Panc1 (cell line): ENCODE data around the gene EGFL7. TPM values are rescaled to one million over a fixed set of nuclear protein-coding genes. Genes with fewer than 3 reads are reported as not detected.

Source experiments
- ATAC-seq: fragments of 200-7000 bp; cut with Tn5 transposase; 2 replicates; pipeline ENCODE4 v1.9.1; 2020; ENCODE audit warnings: mild to moderate bottlenecking, moderate library complexity
- BruUV-seq: library from RNA; stranded (reverse); fragments of 400-500 nt; replicated peaks from 2 replicates; lab custom pipeline; 2021; lab: Mats Ljungman, UMichigan
- CTCF ChIA-PET: fragments of 300-600 bp; sonication (Branson Sonifier 250); formaldehyde crosslinking; loops from one replicate; lab custom pipeline; 2022; ENCODE audit warnings: antibody characterized with exemption; lab: Charles Lee
- POLR2A ChIA-PET: fragments of 300-600 bp; sonication (Branson Sonifier 250); formaldehyde crosslinking; loops from one replicate; lab custom pipeline; 2022; ENCODE audit warnings: antibody characterized with exemption; lab: Charles Lee
- DNase-seq: peaks from one replicate; pipeline ENCODE4 v3.0.0-alpha.2; 2010; ENCODE audit warnings: low read depth, low spot score
- H3K27ac ChIP-seq: 2 replicates; pipeline ENCODE4 v1.5.1; 2011; ENCODE audit warnings: mild to moderate bottlenecking, low read length, inconsistent platforms
- H3K27me3 ChIP-seq: fragments of 200-500 bp; sonication (Bioruptor generic); 2 replicates; pipeline ENCODE4 v1.6.0; 2014; ENCODE audit warnings: low read length, inconsistent platforms; ENCODE audit not compliant: control insufficient read depth, insufficient read depth
- H3K36me3 ChIP-seq: fragments of 200-500 bp; sonication (Bioruptor generic); 2 replicates; pipeline ENCODE4 v1.5.1; 2014; ENCODE audit warnings: inconsistent platforms, mild to moderate bottlenecking, low read length, moderate library complexity; ENCODE audit not compliant: control insufficient read depth, insufficient read depth
- H3K4me1 ChIP-seq: 2 replicates; pipeline ENCODE4 v1.5.1; 2011; ENCODE audit warnings: inconsistent platforms, mild to moderate bottlenecking, low read length, moderate library complexity; ENCODE audit not compliant: control insufficient read depth, insufficient read depth
- H3K4me3 ChIP-seq, 2 experiments: 2 replicates each; pipeline ENCODE4 v1.5.1; 2011 to 2012; ENCODE audit warnings: low read depth in 2 of 2, low read length in 2 of 2, mild to moderate bottlenecking in 2 of 2, inconsistent platforms in 1 of 2, moderate library complexity in 1 of 2
- H3K9me3 ChIP-seq: fragments of 200-500 bp; sonication (Bioruptor generic); 2 replicates; pipeline ENCODE4 v1.5.1; 2014; ENCODE audit warnings: low read depth, mild to moderate bottlenecking, inconsistent platforms, low read length, moderate library complexity; ENCODE audit not compliant: control insufficient read depth, insufficient read depth
- POLR2AphosphoS5 ChIP-seq: IDR thresholded peaks from 2 replicates; pipeline ENCODE4 v1.6.1; 2012; ENCODE audit warnings: mild to moderate bottlenecking, low read depth, low read length, moderate library complexity
- SIN3A ChIP-seq: IDR thresholded peaks from 2 replicates; pipeline ENCODE4 v1.6.1; 2012; ENCODE audit warnings: low read depth, mild to moderate bottlenecking, low read length, moderate library complexity, borderline replicate concordance; ENCODE audit not compliant: insufficient read depth
- TCF7L2 ChIP-seq: IDR thresholded peaks from 2 replicates; pipeline ENCODE4 v1.6.1; 2011; ENCODE audit warnings: mild to moderate bottlenecking, low read depth, low read length, inconsistent platforms
- in situ Hi-C: cut with HindIII; loops from 2 replicates; pipeline ENCODE4 v1.10.0; 2016; ENCODE audit warnings: low sequenced_read_pairs, low pct_unique_long_range_greater_than_20kb
- intact Hi-C: fragments of 100-400 bp; cut with micrococcal nuclease; formaldehyde crosslinking; loops from one replicate; pipeline ENCODE4 v1.10.0; 2022; ENCODE audit not compliant: unreplicated experiment
- total RNA-seq: library from RNA; stranded (reverse); gene quantifications from one replicate; pipeline ENCODE4 v1.2.1, GENCODE V29; 2021; ENCODE audit not compliant: unreplicated experiment
- TF ChIP-seq, protein P1 (sequence below): fragments of 450-650 bp; IDR thresholded peaks from 2 replicates; pipeline ENCODE4 v1.5.1; 2017; ENCODE audit warnings: mild to moderate bottlenecking
- TF ChIP-seq, protein P2 (sequence below), 2 experiments: IDR thresholded peaks; 2 replicates each; pipeline ENCODE4 v1.6.1; 2011 to 2012; ENCODE audit warnings: low read depth in 2 of 2, control low read depth in 1 of 2, low read length in 1 of 2, mild to moderate bottlenecking in 1 of 2, moderate library complexity in 1 of 2; ENCODE audit not compliant: insufficient read depth in 1 of 2

EGFL7 gene
- total RNA-seq, 1 experiment from 2014 or later: 42.3 TPM

DNA sequence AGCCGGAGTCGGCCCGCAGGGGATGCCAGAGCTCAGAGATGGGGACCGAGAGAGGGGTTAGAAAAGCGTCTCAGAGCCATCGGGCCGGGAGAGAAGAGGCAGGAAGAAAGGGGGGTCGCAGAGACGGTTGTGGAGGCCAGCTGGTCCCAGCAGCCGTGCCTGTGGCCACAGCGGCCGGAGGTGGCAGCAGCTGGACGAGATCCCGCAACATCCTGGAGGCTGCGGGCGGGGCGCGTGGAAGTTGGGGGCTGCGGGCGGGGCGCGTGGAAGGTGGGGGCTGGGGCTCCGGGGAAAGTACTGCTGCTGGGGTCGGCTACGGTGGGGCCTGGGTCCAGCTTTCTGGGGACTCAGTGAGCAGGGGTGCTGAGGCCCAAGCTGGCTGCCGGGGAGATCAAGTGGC, 34.4 kb upstream of the EGFL7 start:
- intact Hi-C loops: no loop called here
- CTCF ChIA-PET: interaction anchor here (2.7 kb wide), 1 partner anchor 143 kb away, joined by 17 read pairs; no protein-coding TSS in a partner anchor
- in situ Hi-C loops: no loop called here
- Histone ChIP-seq H3K4me1 (peaks cover 16% of the 10 kb centered on the region), H3K9me3 (no peaks in the 10 kb centered on the region), H3K27me3 (no peaks in the 10 kb centered on the region), H3K4me3 (no peak overlapping the region), H3K36me3 (no peaks in the 10 kb centered on the region), H3K27ac (no peak overlapping the region)
- no TSS peak for BruUV-seq
- POLR2A ChIA-PET: no interaction called here
- DNase-seq: no peak
- TF ChIP-seq TCF7L2: no peak
- no peak for TF ChIP-seq SIN3A
- TF ChIP-seq, protein P1, sequence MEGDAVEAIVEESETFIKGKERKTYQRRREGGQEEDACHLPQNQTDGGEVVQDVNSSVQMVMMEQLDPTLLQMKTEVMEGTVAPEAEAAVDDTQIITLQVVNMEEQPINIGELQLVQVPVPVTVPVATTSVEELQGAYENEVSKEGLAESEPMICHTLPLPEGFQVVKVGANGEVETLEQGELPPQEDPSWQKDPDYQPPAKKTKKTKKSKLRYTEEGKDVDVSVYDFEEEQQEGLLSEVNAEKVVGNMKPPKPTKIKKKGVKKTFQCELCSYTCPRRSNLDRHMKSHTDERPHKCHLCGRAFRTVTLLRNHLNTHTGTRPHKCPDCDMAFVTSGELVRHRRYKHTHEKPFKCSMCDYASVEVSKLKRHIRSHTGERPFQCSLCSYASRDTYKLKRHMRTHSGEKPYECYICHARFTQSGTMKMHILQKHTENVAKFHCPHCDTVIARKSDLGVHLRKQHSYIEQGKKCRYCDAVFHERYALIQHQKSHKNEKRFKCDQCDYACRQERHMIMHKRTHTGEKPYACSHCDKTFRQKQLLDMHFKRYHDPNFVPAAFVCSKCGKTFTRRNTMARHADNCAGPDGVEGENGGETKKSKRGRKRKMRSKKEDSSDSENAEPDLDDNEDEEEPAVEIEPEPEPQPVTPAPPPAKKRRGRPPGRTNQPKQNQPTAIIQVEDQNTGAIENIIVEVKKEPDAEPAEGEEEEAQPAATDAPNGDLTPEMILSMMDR: no peak
- TF ChIP-seq, protein P2, sequence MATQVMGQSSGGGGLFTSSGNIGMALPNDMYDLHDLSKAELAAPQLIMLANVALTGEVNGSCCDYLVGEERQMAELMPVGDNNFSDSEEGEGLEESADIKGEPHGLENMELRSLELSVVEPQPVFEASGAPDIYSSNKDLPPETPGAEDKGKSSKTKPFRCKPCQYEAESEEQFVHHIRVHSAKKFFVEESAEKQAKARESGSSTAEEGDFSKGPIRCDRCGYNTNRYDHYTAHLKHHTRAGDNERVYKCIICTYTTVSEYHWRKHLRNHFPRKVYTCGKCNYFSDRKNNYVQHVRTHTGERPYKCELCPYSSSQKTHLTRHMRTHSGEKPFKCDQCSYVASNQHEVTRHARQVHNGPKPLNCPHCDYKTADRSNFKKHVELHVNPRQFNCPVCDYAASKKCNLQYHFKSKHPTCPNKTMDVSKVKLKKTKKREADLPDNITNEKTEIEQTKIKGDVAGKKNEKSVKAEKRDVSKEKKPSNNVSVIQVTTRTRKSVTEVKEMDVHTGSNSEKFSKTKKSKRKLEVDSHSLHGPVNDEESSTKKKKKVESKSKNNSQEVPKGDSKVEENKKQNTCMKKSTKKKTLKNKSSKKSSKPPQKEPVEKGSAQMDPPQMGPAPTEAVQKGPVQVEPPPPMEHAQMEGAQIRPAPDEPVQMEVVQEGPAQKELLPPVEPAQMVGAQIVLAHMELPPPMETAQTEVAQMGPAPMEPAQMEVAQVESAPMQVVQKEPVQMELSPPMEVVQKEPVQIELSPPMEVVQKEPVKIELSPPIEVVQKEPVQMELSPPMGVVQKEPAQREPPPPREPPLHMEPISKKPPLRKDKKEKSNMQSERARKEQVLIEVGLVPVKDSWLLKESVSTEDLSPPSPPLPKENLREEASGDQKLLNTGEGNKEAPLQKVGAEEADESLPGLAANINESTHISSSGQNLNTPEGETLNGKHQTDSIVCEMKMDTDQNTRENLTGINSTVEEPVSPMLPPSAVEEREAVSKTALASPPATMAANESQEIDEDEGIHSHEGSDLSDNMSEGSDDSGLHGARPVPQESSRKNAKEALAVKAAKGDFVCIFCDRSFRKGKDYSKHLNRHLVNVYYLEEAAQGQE (IDR thresholded peaks at IDR 0.05; ENCODE audit: insufficient read depth in 1 of 2, low read depth in 2 of 2, low read length in 1 of 2): no peak
- TF ChIP-seq POLR2AphosphoS5: no peak
- ATAC-seq: no peak

DNA sequence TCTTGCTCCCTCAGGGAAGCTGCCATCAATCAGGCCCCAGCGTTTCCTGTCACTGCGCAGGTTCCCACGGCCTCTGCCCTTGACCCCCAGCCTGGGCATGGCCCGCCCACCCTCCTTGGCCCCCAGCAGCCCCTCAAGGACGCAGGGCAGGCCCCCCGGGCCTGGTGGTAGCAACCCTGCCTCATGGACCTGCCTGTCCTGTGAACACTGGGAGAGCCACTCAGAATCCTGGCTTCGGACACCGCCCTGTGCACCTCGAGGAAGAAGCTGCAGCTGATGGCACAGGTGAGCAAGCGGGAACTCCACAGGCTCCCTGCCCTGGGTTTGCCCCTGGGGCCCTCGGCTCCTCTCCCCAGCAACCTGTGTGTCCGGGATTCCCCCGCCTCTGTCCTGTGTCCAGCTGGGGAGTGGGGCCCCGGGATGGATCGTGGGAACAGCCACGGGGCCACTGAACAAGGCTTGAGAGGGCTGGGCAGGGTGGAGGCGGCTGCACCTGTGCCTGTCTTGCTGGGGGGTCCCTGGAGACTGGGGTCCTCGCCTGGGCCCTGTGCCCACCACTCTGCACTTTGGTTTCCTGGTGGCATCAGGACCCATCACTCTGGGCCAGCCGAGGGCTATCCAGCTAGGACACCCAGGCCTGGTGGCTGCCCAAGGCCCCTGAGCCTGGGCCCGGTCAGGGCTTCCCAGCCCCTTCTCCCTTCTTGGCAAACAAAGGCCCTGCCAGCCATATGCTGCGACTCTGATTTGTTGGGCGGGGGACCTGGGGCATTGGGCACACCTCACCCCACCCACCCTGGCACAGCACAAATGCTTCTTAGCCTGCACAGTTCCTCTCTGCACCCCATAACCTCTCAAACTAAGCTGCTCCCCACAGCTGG, 33.5 kb upstream of the EGFL7 start:
- H3K9me3 ChIP-seq: no peaks in the 10 kb centered on the region
- no peak overlapping the region for H3K27ac ChIP-seq
- DNase-seq: no peak
- no peaks in the 10 kb centered on the region for H3K27me3 ChIP-seq
- ChIA-PET CTCF (interaction anchor here (0.7 to 2.7 kb wide), 2 partner anchors 144 to 187 kb away, joined by 3 to 17 read pairs; no protein-coding TSS in a partner anchor), POLR2A (interaction anchor here (0.7 kb wide), 1 partner anchor 157 kb away, joined by 9 read pairs; no protein-coding TSS in a partner anchor)
- intact Hi-C loops: no loop called here
- ATAC-seq: no peak
- BruUV-seq: no TSS peak
- in situ Hi-C loops: no loop called here
- TF ChIP-seq, protein P2 (IDR thresholded peaks at IDR 0.05; ENCODE audit: insufficient read depth in 1 of 2, low read depth in 2 of 2, low read length in 1 of 2): no peak
- no peak for TF ChIP-seq SIN3A
- H3K4me3 ChIP-seq: no peak overlapping the region
- H3K36me3 ChIP-seq: no peaks in the 10 kb centered on the region
- H3K4me1 ChIP-seq: peaks cover 16% of the 10 kb centered on the region
